ENCODE measurements around the gene TMEM79. TPM values are rescaled to one million over a fixed set of nuclear protein-coding genes. Genes with fewer than 3 reads are reported as not detected.

The TMEM79 gene
- total and polyA plus RNA-seq, 2 donors (not counting 3 experiments of a cell fraction or from before 2014, with no cell fraction given): 3.0 to 4.8 TPM

- H3K4me2 ChIP-seq (ENCODE audit: insufficient read depth, low read length): no peak overlapping the region
- no peak overlapping the region for H3K9ac ChIP-seq (replicated peaks; ENCODE audit: extremely low read depth, insufficient read depth, low read length)
- H3K79me2 ChIP-seq (ENCODE audit: control insufficient read depth, insufficient read depth, low read length): peaks cover 6% of the 10 kb centered on the region
- intact Hi-C loops (cut with micrococcal nuclease): no loop called here
- H3K9me3 ChIP-seq (replicated peaks; ENCODE audit: control insufficient read depth, insufficient read depth, low read length): no peaks in the 10 kb centered on the region
- ChIA-PET CTCF (no interaction called here), POLR2A (no interaction called here)
- H3K36me3 ChIP-seq (ENCODE audit: control insufficient read depth in 2 of 2, extremely low read depth in 1 of 2, insufficient read depth in 2 of 2, low read length in 2 of 2): peaks cover 0 to 4% of the 10 kb centered on the region in 2 experiments
- H3K9me1 ChIP-seq (replicated peaks; ENCODE audit: control insufficient read depth, extremely low read depth, insufficient read depth, low read length): no peaks in the 10 kb centered on the region
- no peak overlapping the region for H3K27ac ChIP-seq (ENCODE audit: insufficient read depth, low read depth, low read length)
- no peak overlapping the region for H3K4me3 ChIP-seq (replicated peaks in 1 of 3; ENCODE audit: insufficient read depth in 1 of 3, low read depth in 1 of 3, low read length in 3 of 3)
- no peak for FAIRE-seq
- no peaks in the 10 kb centered on the region for H3K27me3 ChIP-seq (ENCODE audit: control insufficient read depth in 2 of 2, insufficient read depth in 2 of 2, low read length in 2 of 2)
- dilution Hi-C loops (cut with MboI; ENCODE audit: extremely low pct_ligation_motif_present, low sequenced_read_pairs): no loop called here
- DNase-seq (ENCODE audit: low read depth, low spot score): no peak
- no peak for TF ChIP-seq EZH2 (IDR thresholded peaks at IDR 0.05; ENCODE audit: borderline replicate concordance, low read depth, low read length, severe bottlenecking)
- TF ChIP-seq MAX (IDR thresholded peaks at IDR 0.05; ENCODE audit: insufficient read depth, insufficient read length): no peak
- no peak for TF ChIP-seq JUN (IDR thresholded peaks at IDR 0.05; ENCODE audit: borderline replicate concordance, insufficient read depth, insufficient read length, low read depth)
- no peak for TF ChIP-seq CTCF (IDR thresholded peaks at IDR 0.05; ENCODE audit: extremely low read depth in 1 of 2, insufficient read depth in 1 of 2, low read depth in 1 of 2, low read length in 2 of 2)
- TF ChIP-seq FOS (IDR thresholded peaks at IDR 0.05; ENCODE audit: borderline replicate concordance, insufficient read depth, low read length): no peak
- no peak for TF ChIP-seq POLR2A (IDR thresholded peaks at IDR 0.05; ENCODE audit: low read depth, low read length)
- no peak for TF ChIP-seq GATA2 (IDR thresholded peaks at IDR 0.05; ENCODE audit: insufficient read depth, insufficient read length, low read depth, low read length)
- no peak for TF ChIP-seq MYC (IDR thresholded peaks at IDR 0.05; ENCODE audit: low read depth, low read length)
- TF ChIP-seq POLR2AphosphoS5 (IDR thresholded peaks at IDR 0.05; ENCODE audit: insufficient read depth, low read depth, low read length): no peak
- no peak overlapping the region for H2AFZ ChIP-seq (ENCODE audit: low read depth, low read length)
- peaks cover 10% of the 10 kb centered on the region for H3K4me1 ChIP-seq (ENCODE audit: control insufficient read depth, extremely low read depth, insufficient read depth, low read length)
- no TSS peak for BruUV-seq (replicated peaks)
- H4K20me1 ChIP-seq (replicated peaks; ENCODE audit: control insufficient read depth, extremely low read depth, insufficient read depth, low read length): no peaks in the 10 kb centered on the region
Observed at GRCh38 chr1:156293098-156293434, 8.9 kb downstream of the TMEM79 start.
